Measurements from ENCODE around the gene SH3PXD2B. TPM values are rescaled to one million over a fixed set of nuclear protein-coding genes. Genes with fewer than 3 reads are reported as not detected.

Gene SH3PXD2B
- total RNA-seq, 1 donor from 2014 or later = 52.3 TPM

GRCh38 chr5:172450861-172451695 is 3.2 kb downstream of the SH3PXD2B start:
- Mint-ChIP-seq H3K9me3 (no peaks in the 10 kb centered on the region), H3K4me1 (ENCODE audit: unreplicated experiment) (peaks cover 43% of the 10 kb centered on the region), H3K27ac (peak overlapping the region; percentile 95), H3K4me3 (peak overlapping the region; percentile 89), H3K27me3 (no peaks in the 10 kb centered on the region), H3K36me3 (peaks cover 10% of the 10 kb centered on the region)
- no peak for DNase-seq (ENCODE audit: extremely low spot score, unreplicated experiment)
- TF ChIP-seq, protein P1, sequence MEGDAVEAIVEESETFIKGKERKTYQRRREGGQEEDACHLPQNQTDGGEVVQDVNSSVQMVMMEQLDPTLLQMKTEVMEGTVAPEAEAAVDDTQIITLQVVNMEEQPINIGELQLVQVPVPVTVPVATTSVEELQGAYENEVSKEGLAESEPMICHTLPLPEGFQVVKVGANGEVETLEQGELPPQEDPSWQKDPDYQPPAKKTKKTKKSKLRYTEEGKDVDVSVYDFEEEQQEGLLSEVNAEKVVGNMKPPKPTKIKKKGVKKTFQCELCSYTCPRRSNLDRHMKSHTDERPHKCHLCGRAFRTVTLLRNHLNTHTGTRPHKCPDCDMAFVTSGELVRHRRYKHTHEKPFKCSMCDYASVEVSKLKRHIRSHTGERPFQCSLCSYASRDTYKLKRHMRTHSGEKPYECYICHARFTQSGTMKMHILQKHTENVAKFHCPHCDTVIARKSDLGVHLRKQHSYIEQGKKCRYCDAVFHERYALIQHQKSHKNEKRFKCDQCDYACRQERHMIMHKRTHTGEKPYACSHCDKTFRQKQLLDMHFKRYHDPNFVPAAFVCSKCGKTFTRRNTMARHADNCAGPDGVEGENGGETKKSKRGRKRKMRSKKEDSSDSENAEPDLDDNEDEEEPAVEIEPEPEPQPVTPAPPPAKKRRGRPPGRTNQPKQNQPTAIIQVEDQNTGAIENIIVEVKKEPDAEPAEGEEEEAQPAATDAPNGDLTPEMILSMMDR (conservative IDR thresholded peaks at IDR 0.05) = peak; percentile 79

GRCh38 chr5:172450453-172450852 is 3.9 kb downstream of the SH3PXD2B start:
- peaks cover 43% of the 10 kb centered on the region for H3K4me1 Mint-ChIP-seq (ENCODE audit: unreplicated experiment)
- H3K4me3 Mint-ChIP-seq = no peak overlapping the region
- no peak for DNase-seq (ENCODE audit: extremely low spot score, unreplicated experiment)

GRCh38 chr5:172448999-172449398 is 5.3 kb downstream of the SH3PXD2B start:
- no peak overlapping the region for H3K27ac Mint-ChIP-seq
- H3K4me3 Mint-ChIP-seq = no peak overlapping the region
- H3K9me3 Mint-ChIP-seq = no peaks in the 10 kb centered on the region
- TF ChIP-seq, protein P1 (conservative IDR thresholded peaks at IDR 0.05) = no peak
- peaks cover 10% of the 10 kb centered on the region for H3K36me3 Mint-ChIP-seq
- peaks cover 49% of the 10 kb centered on the region for H3K4me1 Mint-ChIP-seq (ENCODE audit: unreplicated experiment)
- DNase-seq (ENCODE audit: extremely low spot score, unreplicated experiment) = no peak
- H3K27me3 Mint-ChIP-seq = no peaks in the 10 kb centered on the region

More at GRCh38 chr5:172450453-172450852, 3.9 kb downstream of the SH3PXD2B start:
- Mint-ChIP-seq H3K27ac (no peak overlapping the region), H3K9me3 (no peaks in the 10 kb centered on the region), H3K27me3 (no peaks in the 10 kb centered on the region), H3K36me3 (peaks cover 10% of the 10 kb centered on the region)
- TF ChIP-seq, protein P1 (conservative IDR thresholded peaks at IDR 0.05) = no peak

DNA sequence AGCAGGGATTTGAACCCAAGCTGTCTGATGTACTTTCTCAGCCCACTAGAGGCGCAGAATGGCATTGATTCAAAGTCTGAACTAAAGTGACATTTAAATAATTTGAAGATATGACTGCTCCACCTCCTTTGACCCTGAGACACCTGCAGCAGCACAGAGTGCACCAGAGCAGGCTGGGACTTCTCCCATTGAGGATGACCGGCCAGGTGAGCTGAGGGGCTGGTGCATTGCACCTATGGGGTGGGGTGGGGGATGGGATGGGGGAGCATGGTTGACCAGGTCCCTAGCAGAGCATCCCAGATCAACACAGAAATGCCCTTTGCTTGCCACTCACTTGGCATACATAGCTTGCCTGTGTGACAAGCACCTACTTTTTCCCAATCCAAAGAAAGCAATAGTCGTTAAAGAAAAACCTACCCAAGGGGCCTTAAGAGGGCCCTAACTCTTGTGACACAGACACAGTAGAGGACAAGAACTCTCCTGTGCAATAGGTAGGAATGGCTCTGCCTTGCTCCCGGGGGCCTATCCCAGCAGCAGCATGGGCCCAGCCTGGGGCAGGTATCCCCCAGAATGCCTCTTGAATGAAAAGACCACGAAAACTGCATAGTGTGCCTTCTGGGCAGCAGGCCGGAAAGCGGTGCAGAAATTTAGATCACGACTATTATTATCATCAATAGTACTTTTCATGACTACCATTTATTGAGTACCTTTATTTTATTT is 6.5 kb downstream of the SH3PXD2B start:
- no peaks in the 10 kb centered on the region for H3K9me3 Mint-ChIP-seq
- H3K27ac Mint-ChIP-seq = no peak overlapping the region
- H3K4me1 Mint-ChIP-seq (ENCODE audit: unreplicated experiment) = peaks cover 48% of the 10 kb centered on the region
- H3K36me3 Mint-ChIP-seq = peaks cover 13% of the 10 kb centered on the region
- TF ChIP-seq, protein P1 (conservative IDR thresholded peaks at IDR 0.05) = peak; percentile 25
- H3K4me3 Mint-ChIP-seq = no peak overlapping the region
- no peak for DNase-seq (ENCODE audit: extremely low spot score, unreplicated experiment)
- no peaks in the 10 kb centered on the region for H3K27me3 Mint-ChIP-seq

GRCh38 chr5:172446336-172447051 is 7.8 kb downstream of the SH3PXD2B start:
- Mint-ChIP-seq H3K36me3 (peaks cover 13% of the 10 kb centered on the region), H3K27ac (peak overlapping the region; percentile 31), H3K9me3 (no peaks in the 10 kb centered on the region), H3K27me3 (no peaks in the 10 kb centered on the region), H3K4me1 (ENCODE audit: unreplicated experiment) (peaks cover 38% of the 10 kb centered on the region), H3K4me3 (no peak overlapping the region)
- TF ChIP-seq, protein P1 (conservative IDR thresholded peaks at IDR 0.05) = no peak
- DNase-seq (ENCODE audit: extremely low spot score, unreplicated experiment) = no peak
